HG02852 (cell line): ENCODE measurements around the gene MARCO.
A peak's percentile ranks its signal among the peaks of the same experiment; 100 is the strongest.

Experiments used
- ATAC-seq: cut with Tn5 transposase; IDR thresholded peaks from one replicate; pipeline ENCODE4 v1.9.1; 2021; ENCODE audit warnings: mild to moderate bottlenecking, moderate library complexity; ENCODE audit not compliant: unreplicated experiment

The MARCO gene

GRCh38 chr2:118973542-118973951 lies 31.6 kb downstream of the MARCO start:
- no peak for ATAC-seq

GRCh38 chr2:118974103-118974993 lies 32.4 kb downstream of the MARCO start:
- ATAC-seq = no peak

- no peak for ATAC-seq
Observed at GRCh38 chr2:118975133-118975532, 33.1 kb downstream of the MARCO start.

GRCh38 chr2:118978064-118978463 lies 36.1 kb downstream of the MARCO start:
- no peak for ATAC-seq

- ATAC-seq = no peak
Observed at GRCh38 chr2:118979152-118979861, 37.3 kb downstream of the MARCO start.

GRCh38 chr2:118980022-118980421 lies 38.0 kb downstream of the MARCO start:
- no peak for ATAC-seq

GRCh38 chr2:118980573-118980972 lies 38.6 kb downstream of the MARCO start:
- ATAC-seq = no peak

GRCh38 chr2:118981632-118982031 lies 39.6 kb downstream of the MARCO start:
- no peak for ATAC-seq

GRCh38 chr2:118982039-118982438 lies 40.0 kb downstream of the MARCO start:
- ATAC-seq = no peak

GRCh38 chr2:118983133-118983532 lies 41.1 kb downstream of the MARCO start:
- ATAC-seq = no peak

- no peak for ATAC-seq
Observed at GRCh38 chr2:118983915-118984314, 41.9 kb downstream of the MARCO start.

- ATAC-seq = peak; percentile 69
Observed at GRCh38 chr2:118986738-118987137, 44.7 kb downstream of the MARCO start.

GRCh38 chr2:118987886-118988285 lies 45.9 kb downstream of the MARCO start:
- no peak for ATAC-seq

GRCh38 chr2:118988706-118989105 lies 46.7 kb downstream of the MARCO start:
- ATAC-seq = no peak

GRCh38 chr2:118989481-118989880 lies 47.5 kb downstream of the MARCO start:
- peak; percentile 72 for ATAC-seq

GRCh38 chr2:118990757-118991545 lies 49.0 kb downstream of the MARCO start:
- ATAC-seq = no peak

GRCh38 chr2:118991554-118991953 lies 49.6 kb downstream of the MARCO start:
- ATAC-seq = no peak

GRCh38 chr2:118992740-118993391 lies 50.9 kb downstream of the MARCO start:
- no peak for ATAC-seq

GRCh38 chr2:118993392-118993752 lies 51.4 kb downstream of the MARCO start:
- no peak for ATAC-seq

- no peak for ATAC-seq
Observed at GRCh38 chr2:118994172-118994700, 52.2 kb downstream of the MARCO start.

GRCh38 chr2:118994778-118995177 lies 52.8 kb downstream of the MARCO start:
- no peak for ATAC-seq
